HepG2 (cell line): ENCODE data around the gene SPG7. TPM values are rescaled to one million over a fixed set of nuclear protein-coding genes. Genes with fewer than 3 reads are reported as not detected.

Experiments used
- ARID3A ChIP-seq: IDR thresholded peaks from 2 replicates; pipeline ENCODE4 v1.6.1; 2012; ENCODE audit warnings: low read depth, low read length, improper control_type of control experiment
- CHD4 ChIP-seq: fragments of 200-600 bp; sonication (generic); IDR thresholded peaks from 2 replicates; pipeline ENCODE4 v1.7.0; 2017; ENCODE audit warnings: mild to moderate bottlenecking, low read length, borderline replicate concordance
- FOXP1 ChIP-seq, 2 experiments: fragments of 450-650 bp in 1 of 2; IDR thresholded peaks; 2 replicates each; pipeline ENCODE4 v1.6.1; 2017 to 2018; ENCODE audit warnings: antibody characterized with exemption in 1 of 2
- ISX ChIP-seq: sonication (generic); formaldehyde crosslinking; conservative IDR thresholded peaks from 2 replicates; pipeline ENCODE4 v1.5.0; 2020; ENCODE audit warnings: missing genetic modification reagents
- SMC3 ChIP-seq: IDR thresholded peaks from 2 replicates; pipeline ENCODE4 v1.6.1; 2011; ENCODE audit warnings: low read length, improper control_type of control experiment
- SP140L ChIP-seq: sonication (generic); formaldehyde crosslinking; IDR thresholded peaks from 2 replicates; pipeline ENCODE4 v1.4.0; 2020; ENCODE audit warnings: missing genetic modification reagents, borderline replicate concordance
- TAF15 ChIP-seq: fragments of 200-400 bp; formaldehyde crosslinking; IDR thresholded peaks from one replicate; pipeline ENCODE4 v1.6.1; 2018; ENCODE audit warnings: mild to moderate bottlenecking, low read depth, low read length; ENCODE audit not compliant: poor library complexity, severe bottlenecking
- TEAD3 ChIP-seq: optimal IDR thresholded peaks from 2 replicates; pipeline ENCODE3; 2016; ENCODE audit warnings: borderline replicate concordance
- TOPORS ChIP-seq: sonication (generic); formaldehyde crosslinking; IDR thresholded peaks from 2 replicates; pipeline ENCODE4 v1.8.0; 2023; ENCODE audit warnings: mild to moderate bottlenecking, missing genetic modification reagents
- TSC22D2 ChIP-seq: sonication (generic); formaldehyde crosslinking; IDR thresholded peaks from 2 replicates; pipeline ENCODE4 v1.5.1; 2020; ENCODE audit warnings: missing genetic modification reagents, mild to moderate bottlenecking, borderline replicate concordance
- ZBTB38 ChIP-seq: sonication (generic); formaldehyde crosslinking; IDR thresholded peaks from 2 replicates; pipeline ENCODE4 v1.5.1; 2020; ENCODE audit warnings: mild to moderate bottlenecking, missing genetic modification reagents
- ZFP41 ChIP-seq: sonication (generic); formaldehyde crosslinking; IDR thresholded peaks from 2 replicates; pipeline ENCODE4 v1.4.0; 2020; ENCODE audit warnings: mild to moderate bottlenecking, missing genetic modification reagents, borderline replicate concordance
- ZNF12 ChIP-seq: sonication (generic); formaldehyde crosslinking; IDR thresholded peaks from 2 replicates; pipeline ENCODE4 v1.5.0; 2020; ENCODE audit warnings: missing genetic modification reagents
- ZNF17 ChIP-seq: sonication (generic); formaldehyde crosslinking; IDR thresholded peaks from 2 replicates; pipeline ENCODE4 v1.5.0; 2020; ENCODE audit warnings: mild to moderate bottlenecking, missing genetic modification reagents
- ZNF3 ChIP-seq: IDR thresholded peaks from 2 replicates; pipeline ENCODE4 v1.7.0; 2017; ENCODE audit warnings: inconsistent platforms
- ZNF629 ChIP-seq: sonication (generic); formaldehyde crosslinking; conservative IDR thresholded peaks from 2 replicates; pipeline ENCODE4 v1.5.0; 2020; ENCODE audit warnings: missing genetic modification reagents
- ZNF790 ChIP-seq: sonication (generic); formaldehyde crosslinking; IDR thresholded peaks from 2 replicates; pipeline ENCODE4 v1.8.0; 2022; ENCODE audit warnings: missing genetic modification reagents, mild to moderate bottlenecking, borderline replicate concordance
- polyA plus RNA-seq, 8 experiments: library from polyadenylated mRNA; depleted of rRNA in 3 of 8; stranded (reverse) in 7 of 8; unstranded in 1 of 8; fragments of >200 nt; fragmentation: Illumina TruSeq in 4 of 8; extraction: Trizol in 4 of 8; gene quantifications; 2 replicates each; pipeline versions ENCODE4 v1.2.1 to v1.2.3, GENCODE V29; 2011 to 2016; ENCODE audit warnings: low read depth in 4 of 8, missing spikeins in 1 of 8, mixed read lengths in 1 of 8; ENCODE audit not compliant: insufficient read depth in 1 of 8
- total RNA-seq, 5 experiments: library from RNA; depleted of rRNA; stranded (reverse); fragments of >200 nt; fragmentation: Illumina TruSeq; extraction: Trizol; gene quantifications; 2 replicates each; pipeline ENCODE4 v1.2.3, GENCODE V29; 2016; ENCODE audit warnings: low read depth in 1 of 5
- TF ChIP-seq, protein P1 (sequence below): sonication (generic); formaldehyde crosslinking; IDR thresholded peaks from 2 replicates; pipeline ENCODE4 v1.4.0; 2020; ENCODE audit warnings: mild to moderate bottlenecking, missing genetic modification reagents, borderline replicate concordance
- TF ChIP-seq, protein P2 (sequence below): sonication (generic); formaldehyde crosslinking; IDR thresholded peaks from 2 replicates; pipeline ENCODE4 v1.8.0; 2022; ENCODE audit warnings: missing genetic modification reagents, mild to moderate bottlenecking, borderline replicate concordance
- TF ChIP-seq, protein P3 (sequence below): sonication (generic); formaldehyde crosslinking; conservative IDR thresholded peaks from 2 replicates; pipeline ENCODE4 v1.8.0; 2022; ENCODE audit warnings: low read depth, missing genetic modification reagents

SPG7 gene
- total and polyA plus RNA-seq, 2 of the 13 experiments (the other 11 are each of a cell fraction or from before 2014, with no cell fraction given), result 66.0 to 136 TPM

GRCh38 chr16:89505204-89506112 is 2.7 kb upstream of the SPG7 start (continued):
- no peak for TF ChIP-seq ISX (CRISPR knock-in tag)
- peak; percentile 66 for TF ChIP-seq TSC22D2 (CRISPR knock-in tag)
- TF ChIP-seq ZNF790, result peak; percentile 82; the same call in 1 of the 2 replicates
- TF ChIP-seq, protein P1, sequence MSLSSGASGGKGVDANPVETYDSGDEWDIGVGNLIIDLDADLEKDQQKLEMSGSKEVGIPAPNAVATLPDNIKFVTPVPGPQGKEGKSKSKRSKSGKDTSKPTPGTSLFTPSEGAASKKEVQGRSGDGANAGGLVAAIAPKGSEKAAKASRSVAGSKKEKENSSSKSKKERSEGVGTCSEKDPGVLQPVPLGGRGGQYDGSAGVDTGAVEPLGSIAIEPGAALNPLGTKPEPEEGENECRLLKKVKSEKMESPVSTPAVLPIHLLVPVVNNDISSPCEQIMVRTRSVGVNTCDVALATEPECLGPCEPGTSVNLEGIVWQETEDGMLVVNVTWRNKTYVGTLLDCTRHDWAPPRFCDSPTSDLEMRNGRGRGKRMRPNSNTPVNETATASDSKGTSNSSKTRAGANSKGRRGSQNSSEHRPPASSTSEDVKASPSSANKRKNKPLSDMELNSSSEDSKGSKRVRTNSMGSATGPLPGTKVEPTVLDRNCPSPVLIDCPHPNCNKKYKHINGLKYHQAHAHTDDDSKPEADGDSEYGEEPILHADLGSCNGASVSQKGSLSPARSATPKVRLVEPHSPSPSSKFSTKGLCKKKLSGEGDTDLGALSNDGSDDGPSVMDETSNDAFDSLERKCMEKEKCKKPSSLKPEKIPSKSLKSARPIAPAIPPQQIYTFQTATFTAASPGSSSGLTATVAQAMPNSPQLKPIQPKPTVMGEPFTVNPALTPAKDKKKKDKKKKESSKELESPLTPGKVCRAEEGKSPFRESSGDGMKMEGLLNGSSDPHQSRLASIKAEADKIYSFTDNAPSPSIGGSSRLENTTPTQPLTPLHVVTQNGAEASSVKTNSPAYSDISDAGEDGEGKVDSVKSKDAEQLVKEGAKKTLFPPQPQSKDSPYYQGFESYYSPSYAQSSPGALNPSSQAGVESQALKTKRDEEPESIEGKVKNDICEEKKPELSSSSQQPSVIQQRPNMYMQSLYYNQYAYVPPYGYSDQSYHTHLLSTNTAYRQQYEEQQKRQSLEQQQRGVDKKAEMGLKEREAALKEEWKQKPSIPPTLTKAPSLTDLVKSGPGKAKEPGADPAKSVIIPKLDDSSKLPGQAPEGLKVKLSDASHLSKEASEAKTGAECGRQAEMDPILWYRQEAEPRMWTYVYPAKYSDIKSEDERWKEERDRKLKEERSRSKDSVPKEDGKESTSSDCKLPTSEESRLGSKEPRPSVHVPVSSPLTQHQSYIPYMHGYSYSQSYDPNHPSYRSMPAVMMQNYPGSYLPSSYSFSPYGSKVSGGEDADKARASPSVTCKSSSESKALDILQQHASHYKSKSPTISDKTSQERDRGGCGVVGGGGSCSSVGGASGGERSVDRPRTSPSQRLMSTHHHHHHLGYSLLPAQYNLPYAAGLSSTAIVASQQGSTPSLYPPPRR (CRISPR knock-in tag), result peak; percentile 86
- TF ChIP-seq, protein P2, sequence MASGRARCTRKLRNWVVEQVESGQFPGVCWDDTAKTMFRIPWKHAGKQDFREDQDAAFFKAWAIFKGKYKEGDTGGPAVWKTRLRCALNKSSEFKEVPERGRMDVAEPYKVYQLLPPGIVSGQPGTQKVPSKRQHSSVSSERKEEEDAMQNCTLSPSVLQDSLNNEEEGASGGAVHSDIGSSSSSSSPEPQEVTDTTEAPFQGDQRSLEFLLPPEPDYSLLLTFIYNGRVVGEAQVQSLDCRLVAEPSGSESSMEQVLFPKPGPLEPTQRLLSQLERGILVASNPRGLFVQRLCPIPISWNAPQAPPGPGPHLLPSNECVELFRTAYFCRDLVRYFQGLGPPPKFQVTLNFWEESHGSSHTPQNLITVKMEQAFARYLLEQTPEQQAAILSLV (CRISPR knock-in tag), result no peak; the same call in 1 of the 2 replicates
- peak; percentile 99 for TF ChIP-seq ZBTB38 (CRISPR knock-in tag)
- peak; percentile 66 for TF ChIP-seq TEAD3
- peak; percentile 25; the same call in 1 of the 2 replicates for TF ChIP-seq ZNF3 (CRISPR knock-in tag)
- TF ChIP-seq FOXP1 (IDR thresholded peaks at IDR 0.05), result no peak
- peak; percentile 87 for TF ChIP-seq FOXP1 (CRISPR knock-in tag; IDR thresholded peaks at IDR 0.05)
- no peak for TF ChIP-seq TOPORS (CRISPR knock-in tag)
- no peak for TF ChIP-seq SMC3
- TF ChIP-seq, protein P3, sequence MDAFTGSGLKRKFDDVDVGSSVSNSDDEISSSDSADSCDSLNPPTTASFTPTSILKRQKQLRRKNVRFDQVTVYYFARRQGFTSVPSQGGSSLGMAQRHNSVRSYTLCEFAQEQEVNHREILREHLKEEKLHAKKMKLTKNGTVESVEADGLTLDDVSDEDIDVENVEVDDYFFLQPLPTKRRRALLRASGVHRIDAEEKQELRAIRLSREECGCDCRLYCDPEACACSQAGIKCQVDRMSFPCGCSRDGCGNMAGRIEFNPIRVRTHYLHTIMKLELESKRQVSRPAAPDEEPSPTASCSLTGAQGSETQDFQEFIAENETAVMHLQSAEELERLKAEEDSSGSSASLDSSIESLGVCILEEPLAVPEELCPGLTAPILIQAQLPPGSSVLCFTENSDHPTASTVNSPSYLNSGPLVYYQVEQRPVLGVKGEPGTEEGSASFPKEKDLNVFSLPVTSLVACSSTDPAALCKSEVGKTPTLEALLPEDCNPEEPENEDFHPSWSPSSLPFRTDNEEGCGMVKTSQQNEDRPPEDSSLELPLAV (CRISPR knock-in tag), result no peak
- TF ChIP-seq CHD4, result no peak
- TF ChIP-seq ARID3A, result peak; percentile 62; the same call in 1 of the 2 replicates
- no peak for TF ChIP-seq ZNF12 (CRISPR knock-in tag)
- TF ChIP-seq ZNF629 (CRISPR knock-in tag), result no peak
- no peak for TF ChIP-seq TAF15
- no peak; the same call in 1 of the 2 replicates for TF ChIP-seq ZFP41 (CRISPR knock-in tag)
- peak; percentile 61; the same call in 1 of the 2 replicates for TF ChIP-seq ZNF17 (CRISPR knock-in tag)
- no peak for TF ChIP-seq SP140L
